GM21528 (cell line): ENCODE data around the gene PACRG.

Experiments used
- ATAC-seq: cut with Tn5 transposase; IDR thresholded peaks from one replicate; pipeline ENCODE4 v1.9.1; 2021; ENCODE audit warnings: mild to moderate bottlenecking, moderate library complexity; ENCODE audit not compliant: unreplicated experiment, low FRiP score

PACRG gene

DNA sequence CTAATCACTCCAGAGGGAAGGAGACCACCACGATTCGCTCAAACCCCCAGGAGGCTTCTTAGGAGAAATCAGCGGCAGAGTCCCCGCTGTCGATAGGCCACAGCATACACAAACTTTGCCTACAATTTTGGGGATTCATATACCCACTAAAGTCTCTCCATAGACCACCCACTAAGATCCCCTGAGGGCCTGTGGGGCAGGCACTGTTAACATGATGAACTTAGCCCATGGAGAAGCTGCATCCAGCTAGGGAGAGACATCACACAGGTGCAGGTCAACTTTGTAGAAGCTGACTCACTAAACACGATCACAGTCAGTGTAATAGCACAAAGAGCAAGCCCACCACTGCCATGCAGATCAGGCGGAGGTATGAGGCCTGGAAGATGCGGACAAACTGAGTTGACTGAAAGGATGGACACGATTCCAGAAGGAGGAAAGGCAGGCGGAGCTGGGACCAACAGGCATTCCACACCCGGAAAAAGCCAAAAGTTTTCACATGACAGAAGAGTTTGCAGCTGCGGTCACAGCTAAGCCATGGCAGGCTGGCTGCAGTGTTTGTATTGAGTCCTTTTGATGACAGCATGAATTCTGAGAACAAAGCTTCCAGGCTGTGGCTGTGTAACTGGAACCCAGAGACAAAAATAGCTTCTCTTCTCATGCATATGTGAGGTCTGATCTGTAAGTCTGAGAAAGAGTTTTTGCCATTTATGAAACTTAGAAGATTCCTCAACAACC, 611.1 kb downstream of the PACRG start:
- ATAC-seq, result no peak

DNA sequence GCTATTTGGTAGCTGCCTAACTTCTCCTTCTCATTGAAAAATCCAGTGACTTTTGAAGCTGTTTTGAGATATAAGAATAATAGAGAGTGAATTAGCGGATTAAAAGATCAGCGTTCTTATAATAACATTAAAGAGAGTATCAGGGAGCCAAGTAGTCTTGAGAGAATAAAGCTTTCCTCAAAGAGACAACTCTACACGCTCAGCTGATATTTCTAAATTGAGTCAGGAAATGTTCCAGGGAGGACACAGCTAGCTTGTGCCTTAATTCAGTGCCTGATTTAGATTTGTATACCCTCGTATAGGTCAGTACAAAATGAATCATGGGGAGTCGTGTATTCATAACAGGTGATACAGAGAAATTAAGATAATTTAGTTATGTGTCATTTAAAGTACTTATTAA, 611.7 kb downstream of the PACRG start:
- ATAC-seq, result no peak

DNA sequence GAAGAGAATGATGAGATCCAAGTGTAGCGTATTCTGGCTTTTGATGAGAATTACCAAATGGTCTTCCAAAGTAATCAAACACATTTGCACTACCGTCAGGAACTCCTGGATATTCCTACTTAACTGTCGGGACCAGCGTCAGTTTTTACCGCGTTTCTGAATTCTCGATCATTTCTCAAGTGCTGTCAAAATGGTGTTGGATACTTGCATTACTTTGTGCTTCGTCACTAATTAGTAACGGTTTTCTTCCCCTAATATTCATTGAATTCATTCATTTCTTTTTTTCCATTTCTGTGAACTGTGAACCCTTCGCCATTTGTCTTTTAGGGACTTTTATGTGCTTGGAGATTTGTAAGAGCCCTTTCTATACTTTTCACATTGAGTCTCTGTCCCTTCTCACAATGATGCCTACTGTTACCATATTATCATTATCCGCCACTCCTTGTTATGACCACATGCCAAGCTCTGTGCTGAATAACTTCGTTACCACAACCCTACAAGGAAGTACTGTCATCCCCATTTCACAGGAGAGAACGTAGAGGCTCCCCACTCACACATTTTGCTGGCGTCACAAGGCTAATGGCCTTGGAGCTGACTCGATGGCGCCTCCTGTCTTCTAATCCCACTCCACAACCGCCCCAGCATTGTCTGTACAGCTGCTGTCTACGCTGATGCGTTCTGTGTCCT, 612.6 kb downstream of the PACRG start:
- ATAC-seq, result no peak

DNA sequence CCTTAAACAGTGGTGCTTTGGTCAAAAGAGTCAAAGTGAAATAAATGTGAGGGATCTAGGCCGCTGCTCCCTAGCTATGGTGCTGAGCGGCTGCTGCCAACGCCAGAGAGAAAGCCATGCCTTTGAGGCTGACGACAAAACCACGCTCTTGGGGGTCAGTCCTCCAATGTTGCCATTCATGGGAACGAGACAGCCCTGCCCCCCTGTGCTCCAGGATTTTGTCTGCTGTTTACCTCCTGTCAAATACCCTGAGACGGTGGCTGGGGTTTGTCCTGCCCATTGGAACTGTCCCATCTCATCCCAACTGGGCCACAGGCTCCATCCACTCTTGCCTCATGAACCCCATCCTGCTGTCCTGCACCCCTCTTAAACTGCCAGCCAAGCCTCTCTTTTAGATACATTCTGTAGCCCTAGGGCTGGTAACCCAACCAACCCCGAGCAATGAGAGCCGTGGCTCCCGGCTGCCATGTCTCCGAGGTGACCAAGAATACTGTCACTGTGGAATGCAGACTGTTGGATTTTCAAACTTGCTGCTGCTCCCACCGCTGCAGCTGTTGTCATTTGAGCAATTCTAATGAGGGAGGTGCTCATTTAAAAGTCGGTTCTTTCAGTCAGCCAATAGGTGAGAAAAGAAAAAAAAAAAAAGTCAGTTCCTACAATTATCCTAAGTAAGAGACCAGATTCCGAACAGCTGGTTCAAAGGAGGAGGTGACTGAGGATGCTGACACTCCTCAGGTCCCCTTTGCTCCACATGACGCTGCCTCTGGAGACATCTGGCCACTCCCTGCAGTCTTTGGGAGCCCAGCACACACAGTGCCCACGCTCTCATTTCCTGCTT, 613.7 kb downstream of the PACRG start:
- ATAC-seq, result no peak

DNA sequence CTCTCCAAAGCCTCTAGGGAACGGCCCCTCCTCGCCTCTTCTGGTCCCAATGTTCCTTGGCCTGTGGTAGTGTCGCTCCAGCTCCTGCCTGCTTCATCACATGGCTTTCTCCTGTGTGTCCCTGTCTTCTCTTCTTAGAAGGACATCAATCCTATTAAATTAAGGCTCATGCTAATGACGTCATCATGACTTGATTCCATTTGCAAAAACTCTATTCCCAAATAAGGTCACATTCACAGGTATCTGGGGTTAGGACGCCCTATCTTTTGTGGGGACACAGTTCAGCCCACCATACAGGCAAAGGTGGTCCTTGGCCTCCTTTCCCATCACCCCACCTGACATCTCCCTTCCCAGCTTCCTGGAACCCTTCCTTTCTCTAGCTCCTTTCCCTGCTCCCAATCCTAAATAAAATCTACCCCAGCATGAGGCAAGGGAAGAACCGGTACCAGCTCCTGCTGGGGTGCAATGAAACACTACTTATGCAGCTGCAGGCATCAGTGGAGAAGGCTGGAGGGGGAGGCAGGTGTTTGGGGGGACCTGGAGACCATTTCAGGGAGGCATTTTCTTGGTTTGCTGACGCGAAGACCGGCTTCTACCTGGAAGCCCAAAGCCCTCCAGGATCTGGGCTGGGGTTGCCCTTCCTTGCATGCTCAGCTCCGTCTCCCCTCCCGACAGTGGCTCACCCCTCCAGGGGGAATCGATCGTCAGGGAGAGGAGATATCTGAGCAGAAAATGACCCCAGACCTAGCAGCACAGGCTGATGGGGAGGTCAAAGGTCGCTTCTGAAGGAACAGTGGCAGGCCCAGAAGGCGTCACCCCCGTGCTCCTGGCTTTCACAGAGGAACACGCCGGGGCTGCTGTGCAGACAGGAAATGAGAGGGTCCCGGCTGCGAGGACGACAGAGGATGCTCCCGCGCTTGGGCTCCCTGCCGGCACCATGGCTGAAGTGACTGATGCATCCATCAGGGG, 615.1 kb downstream of the PACRG start:
- ATAC-seq, result no peak

DNA sequence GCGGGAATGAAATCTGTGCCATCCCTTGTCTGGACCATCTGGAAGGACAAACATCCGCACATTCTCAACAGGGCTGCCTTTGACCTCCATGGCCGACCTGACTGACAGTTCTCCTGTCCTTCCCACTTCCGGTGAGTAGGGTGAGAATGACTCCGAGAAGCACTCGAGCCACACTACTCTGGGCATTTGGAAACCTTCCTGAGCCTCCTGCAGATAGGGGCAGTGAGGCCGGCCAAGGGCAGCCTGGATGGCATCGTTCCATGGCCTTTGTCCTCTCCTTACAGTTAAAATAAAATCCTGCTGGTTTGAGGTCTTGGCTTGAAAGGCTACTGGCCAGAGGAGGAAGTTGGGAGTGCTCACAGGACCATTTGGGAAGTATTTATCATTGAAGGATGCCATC, 615.8 kb downstream of the PACRG start:
- ATAC-seq, result no peak

DNA sequence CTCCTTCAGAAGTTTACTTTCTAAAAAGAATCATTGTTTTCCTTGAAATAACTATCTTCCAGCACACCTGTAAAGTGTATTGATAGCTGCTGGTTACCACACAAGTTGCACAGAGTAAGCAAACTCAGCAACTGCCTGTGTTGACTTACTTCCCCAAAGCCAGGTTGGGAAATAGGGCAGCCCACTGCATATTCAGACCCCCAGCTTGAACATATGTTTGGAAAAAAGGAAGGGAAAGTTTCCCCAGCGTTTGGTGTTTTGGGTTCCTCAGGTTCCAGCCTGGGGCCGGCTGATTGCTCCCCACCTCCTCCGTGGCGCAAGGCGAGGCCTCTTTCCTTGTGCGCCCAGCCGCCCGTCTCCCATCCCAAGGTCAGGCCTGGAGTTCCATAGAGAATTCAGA, 616.6 kb downstream of the PACRG start:
- no peak for ATAC-seq

DNA sequence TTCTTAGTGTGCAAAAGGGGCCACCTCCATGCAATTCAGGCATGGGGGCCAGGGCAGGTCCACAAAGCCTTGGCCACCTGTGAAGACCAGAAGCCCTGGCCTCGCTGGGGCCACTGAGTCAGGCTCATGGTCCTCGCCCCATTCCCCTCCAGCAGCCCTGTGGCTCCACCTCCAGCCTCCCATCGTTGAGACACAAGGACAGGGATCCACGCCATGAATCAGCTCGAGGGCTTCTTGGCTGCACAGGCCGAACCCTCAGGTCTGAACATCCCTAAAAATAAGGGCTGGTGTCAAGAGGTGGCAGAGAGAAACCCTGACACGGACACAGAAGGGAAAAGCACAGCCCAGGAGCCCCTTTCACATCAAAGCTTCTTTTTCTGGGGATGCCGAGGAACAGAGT, 618.2 kb downstream of the PACRG start:
- ATAC-seq, result no peak

DNA sequence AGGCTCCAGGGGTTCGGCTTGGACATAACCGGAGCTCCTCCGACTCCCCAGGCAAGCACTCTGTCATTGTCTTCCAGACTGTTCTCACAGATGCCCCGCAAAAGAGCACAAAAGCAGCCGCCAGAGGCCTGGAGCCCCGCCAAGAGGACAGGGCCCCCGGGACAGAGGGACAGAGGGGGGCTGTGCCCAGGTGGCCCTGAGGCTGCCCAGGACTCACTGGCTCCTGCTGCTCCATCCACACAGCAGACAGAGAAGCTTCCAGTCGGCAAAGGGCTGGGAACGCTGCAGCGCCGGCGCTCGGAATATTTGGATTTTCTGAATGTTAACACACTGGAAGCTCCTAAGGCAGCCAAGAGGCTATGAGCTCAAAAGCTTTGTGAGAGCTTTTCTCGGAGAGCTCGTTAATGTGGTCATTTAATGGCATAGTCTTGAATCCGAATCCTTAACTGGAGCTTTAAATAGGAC, 618.8 kb downstream of the PACRG start:
- ATAC-seq, result no peak

DNA sequence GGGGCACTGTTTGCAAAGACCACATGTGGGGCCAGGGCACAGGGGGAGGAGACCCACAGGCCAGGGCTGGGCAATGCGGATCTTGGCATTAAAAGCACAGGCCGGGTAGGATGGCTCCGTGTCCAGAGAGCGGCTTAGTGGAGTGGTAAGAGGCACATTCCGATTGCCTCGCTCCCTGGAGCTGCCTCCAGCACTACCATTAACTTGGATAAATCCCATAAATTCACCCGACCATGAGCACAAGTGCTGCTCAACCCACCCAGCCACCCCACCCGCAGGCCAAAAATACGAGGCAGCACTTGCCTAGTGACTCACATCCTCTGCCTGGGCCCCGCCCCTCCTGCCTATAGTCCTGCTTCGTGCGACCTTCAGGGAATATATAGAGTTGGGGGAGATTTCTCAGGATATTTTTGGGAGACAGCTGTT, 619.3 kb downstream of the PACRG start:
- ATAC-seq, result no peak

DNA sequence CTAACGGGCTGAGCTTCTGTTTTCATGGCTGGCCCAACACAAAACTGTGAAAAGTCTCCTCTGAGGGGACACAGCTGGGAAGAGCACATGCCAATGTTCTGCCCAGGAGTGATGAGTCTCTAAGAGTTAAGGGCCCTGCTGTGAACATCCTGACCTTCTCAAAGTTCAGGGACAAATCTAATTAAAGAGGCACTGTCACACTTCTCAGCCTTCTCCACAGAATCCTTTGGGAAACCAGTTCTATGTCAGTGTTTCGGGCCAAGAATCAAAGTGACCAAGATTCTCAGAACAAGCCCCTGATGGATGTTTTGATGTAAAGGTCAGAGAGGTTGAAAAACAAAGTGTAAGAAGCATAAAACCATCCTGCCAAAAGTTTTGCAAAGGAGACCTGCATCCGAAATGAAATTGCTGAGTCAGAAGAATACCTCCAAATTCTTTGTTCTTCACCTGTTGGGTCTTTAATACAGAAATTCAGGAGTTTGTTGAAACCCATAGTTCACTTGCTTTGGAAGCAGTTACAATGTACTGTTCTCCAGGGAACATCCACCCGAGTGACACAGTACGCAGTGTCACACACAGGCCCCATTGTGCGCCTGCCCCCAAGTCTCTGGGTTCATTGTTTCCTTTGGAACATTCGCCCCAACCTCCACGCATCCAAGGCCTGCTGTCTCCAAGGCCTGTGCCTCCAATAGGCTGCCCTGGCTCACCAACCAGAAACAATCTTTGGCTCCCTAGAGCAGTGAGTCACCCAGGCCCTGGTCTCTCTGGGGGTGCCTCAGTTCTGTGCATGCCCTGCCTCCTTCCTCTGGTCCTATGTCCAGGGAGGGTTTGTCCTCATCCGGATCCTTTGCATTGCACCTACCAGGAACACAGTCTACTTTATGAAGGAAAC, 621.3 kb downstream of the PACRG start:
- ATAC-seq, result no peak

DNA sequence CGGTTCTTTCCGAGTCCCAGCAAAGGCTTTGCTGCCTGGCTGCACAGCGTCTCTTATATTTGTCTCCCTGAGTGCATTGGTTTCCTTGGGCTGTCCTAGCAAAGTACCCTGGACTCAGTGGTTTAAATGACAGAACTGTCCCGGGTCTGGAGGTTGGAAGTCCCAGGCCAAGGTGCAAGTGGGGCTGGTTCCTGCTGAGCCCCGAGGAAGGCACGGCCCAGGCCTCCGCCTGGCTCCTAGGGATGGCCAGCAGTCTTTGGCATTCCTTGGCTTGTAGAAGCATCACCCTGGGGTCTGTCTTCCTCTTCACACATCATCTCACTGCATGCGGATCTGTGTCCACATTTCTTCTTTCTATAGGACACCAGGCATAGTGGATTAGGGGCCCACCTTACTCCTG, 621.9 kb downstream of the PACRG start:
- ATAC-seq, result no peak

DNA sequence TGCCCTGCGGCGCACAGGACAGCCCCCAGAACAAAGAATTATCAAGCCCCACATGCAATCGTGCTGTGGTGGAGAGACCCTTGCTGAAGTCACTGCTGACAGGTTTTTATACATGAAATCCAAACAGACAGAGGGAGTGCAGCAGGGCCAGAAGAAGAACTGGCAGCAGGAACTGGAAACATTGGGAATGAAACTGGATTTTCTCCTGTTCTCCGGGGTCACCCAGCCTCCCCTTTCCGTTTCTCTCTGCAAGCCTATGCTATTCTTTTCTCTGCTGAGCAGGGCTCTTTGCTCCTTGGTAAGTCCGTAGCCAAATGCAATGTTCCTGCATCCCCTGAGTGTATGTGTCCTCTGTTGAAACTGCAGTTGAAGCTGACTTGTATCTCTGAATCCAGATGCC, 623.2 kb downstream of the PACRG start:
- ATAC-seq, result no peak

DNA sequence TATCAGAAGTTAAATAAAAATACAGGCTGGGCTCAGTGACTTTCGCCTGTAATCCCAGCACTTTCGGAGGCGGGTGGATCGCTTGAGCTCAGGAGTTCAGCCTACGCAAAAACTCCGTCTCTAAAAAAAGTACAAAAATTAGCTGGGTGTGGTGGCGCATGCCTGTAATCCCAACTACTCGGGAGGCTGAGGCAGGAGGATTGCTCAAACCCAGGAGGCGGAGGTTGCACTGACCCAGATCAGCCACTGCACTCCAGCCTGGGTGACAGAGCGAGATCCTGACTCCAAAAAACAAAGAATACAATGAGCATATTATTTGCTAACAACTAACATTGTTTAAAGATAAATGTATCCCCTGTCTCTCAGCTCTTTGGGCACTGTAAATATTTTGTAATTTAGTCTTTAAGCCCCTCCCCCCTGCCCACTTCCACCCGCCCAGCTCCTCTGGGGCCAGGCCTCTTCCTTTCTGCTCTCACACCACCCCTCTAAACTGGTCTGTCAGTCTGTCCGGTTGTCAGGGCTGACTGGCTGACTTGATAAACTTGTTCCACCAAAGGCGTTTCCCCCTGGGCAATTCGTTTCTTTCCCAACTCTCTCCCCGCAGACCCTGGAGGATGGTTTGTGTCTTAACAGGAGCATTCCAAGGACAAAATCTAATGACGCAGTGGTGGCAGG, 624.4 kb downstream of the PACRG start:
- no peak for ATAC-seq

DNA sequence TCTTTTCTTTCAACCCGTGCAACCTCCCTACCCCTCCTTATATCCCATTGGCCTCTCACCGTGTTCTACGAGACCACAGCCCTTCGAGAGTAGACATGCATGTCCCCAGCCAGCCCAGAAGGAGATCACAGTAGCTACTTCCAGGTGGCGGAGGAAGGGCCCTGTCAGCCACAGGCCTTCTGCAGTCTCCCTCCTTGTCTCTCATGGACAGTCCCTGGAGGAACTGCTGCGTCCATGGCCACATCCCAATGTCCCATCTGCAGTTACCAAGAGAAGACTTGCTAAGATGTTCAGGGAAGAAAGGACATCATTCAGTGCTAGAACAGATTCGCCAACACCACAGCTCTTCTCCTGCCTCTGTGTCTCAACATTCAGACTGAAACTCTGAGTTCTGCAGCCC, 625.2 kb downstream of the PACRG start:
- ATAC-seq, result no peak

DNA sequence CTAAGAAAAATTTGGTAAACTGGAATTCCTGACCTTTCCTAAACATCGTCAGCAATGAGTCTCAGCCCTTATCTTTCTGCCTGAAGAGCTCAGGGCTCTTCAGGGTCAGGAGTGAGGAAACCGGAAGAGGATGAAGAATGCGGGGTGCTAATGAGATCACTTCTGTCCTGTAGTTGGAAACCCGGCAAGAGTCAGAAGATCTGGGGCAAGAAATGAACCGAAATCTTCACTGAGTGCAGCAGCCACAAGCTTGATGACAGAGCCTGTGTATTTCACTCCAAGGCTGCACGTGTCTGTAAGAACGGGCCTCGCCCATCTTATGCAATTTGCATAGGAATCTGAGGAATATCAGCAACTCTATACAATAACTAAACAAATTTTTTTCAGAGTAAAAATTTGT, 626.3 kb downstream of the PACRG start:
- ATAC-seq, result no peak

DNA sequence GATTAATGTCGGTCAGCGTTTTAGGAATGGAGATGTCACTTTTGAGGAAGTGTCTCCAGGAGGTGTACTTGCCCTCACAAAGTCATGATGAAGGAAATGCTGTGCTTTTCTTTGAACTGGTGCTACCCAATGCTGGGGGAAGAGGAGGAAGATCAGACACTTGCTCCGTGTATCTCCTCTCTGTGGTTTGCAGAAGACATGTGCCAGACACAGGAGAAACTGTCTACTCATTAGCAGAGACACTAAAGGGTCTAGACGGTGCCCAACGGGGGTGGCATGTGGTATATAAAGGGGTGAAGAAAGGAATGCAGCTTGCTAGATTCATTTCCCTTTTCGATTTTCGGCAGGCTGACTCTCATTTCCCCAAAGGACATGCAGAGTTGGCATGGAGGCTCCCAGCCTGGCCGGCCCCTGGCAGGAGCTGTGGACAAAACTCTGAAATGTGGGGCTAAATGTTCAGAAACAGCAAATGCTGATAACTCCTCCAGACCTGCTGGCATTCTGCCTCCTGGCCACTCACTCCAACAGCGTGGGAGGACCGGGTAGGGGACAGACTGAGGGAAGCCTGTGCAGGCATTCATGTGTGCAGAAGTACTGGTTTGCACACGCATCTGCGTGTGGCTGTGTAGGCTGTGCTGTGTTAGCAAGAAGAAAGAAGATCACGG, 627.1 kb downstream of the PACRG start:
- peak; percentile 79 for ATAC-seq

DNA sequence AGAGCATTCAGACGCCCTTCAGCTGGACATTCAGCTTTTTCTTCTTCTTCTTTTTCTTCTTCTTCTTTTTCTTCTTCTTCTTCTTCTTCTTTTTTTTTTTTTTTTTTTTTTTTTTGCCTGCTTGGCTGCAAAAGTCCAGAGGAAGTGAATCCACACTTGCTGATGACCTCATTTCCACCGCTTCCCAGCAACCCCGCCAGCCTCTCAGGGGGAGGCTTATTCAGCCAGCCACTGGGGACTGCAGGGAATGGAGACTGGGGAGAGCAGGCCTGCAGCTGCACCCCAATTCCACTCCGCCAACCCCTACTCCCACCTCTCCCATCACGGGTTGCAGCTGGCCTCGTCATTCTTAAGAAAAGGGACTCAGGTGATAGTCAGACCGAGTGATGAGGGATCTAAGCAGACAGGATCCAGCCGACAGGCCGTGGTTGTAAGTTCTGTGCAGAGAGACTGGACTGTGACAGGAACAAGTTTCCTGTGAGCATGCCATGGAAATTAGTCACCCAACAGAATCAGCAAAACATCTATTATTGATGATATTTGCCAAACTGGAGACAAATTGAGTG, 627.7 kb downstream of the PACRG start:
- ATAC-seq, result peak; percentile 50
